Femur (tissue), 1 donor: Measurements from ENCODE around the gene RIC8A.
"Not testable (repeated sequence)": the region's sequence is repeated elsewhere in the genome, so short reads cannot be mapped to it uniquely, and the experiment has no call there.

ENCODE experiments used
- DNase-seq: peaks from one replicate; pipeline ENCODE4 v3.0.0-alpha.2; 2017

Gene RIC8A

DNA sequence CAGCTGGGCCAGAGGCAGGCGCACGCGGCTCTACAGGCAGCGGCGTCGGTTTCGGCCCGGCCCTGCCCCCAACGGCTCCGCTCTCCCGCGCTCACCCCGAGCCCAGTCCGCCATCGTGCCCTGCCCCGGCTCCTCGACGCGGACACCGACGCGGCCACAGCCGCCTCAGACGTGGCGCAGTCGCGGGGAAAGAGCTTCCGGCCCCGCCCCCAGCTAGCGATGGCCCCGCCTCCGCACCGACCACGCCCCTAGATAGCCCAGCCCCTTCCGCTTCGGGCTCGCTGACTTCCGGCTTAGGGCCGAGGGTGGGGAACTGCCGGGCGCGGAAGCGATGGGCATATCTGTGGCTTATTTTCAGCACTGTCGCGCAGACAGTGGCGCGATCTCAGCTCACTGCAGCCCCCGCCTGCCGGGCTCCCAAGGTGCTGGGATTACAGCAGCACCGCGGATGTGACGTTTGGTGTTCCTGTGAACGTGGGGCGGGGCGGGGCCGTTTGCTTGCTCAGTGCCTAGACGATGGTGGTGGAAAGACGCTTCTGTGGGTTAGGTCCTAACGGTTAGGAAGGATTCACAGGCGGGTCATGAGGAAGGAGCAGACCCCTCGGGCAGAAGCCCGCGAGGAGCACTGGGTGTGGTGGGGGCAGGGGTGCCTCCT lies at the start of gene RIC8A, which contains the start of gene BET1L:
RIC8A (plus strand) TSS at position 501 of the 655 bp plus-strand sequence. CDS start 1,147 bp downstream, outside the sequence.
BET1L (minus strand) TSS at position 192 of the 655 bp plus-strand sequence; CDS start at position 114, 78 bp downstream.
- DNase-seq, result peak; percentile 98

DNA sequence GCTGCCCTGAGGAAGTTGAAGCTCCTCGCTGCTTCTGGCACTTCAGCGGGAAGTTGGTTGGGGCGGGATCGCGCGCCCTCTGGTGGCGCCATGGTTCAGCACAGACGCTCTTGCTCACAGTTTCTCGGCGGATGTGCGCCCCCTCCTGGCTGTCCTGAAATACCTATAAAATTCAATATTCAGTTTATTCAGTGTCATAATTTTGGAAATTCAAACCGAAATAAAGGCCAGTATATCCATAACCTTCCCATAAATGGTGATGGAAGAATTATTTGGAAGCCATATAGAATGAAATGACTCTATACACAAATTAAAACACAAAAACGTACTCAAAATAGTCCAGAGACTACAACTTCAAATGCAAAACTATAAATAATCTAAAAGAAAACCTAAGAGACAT lies 27.3 kb upstream of the RIC8A start:
- not testable (repeated sequence) for DNase-seq

DNA sequence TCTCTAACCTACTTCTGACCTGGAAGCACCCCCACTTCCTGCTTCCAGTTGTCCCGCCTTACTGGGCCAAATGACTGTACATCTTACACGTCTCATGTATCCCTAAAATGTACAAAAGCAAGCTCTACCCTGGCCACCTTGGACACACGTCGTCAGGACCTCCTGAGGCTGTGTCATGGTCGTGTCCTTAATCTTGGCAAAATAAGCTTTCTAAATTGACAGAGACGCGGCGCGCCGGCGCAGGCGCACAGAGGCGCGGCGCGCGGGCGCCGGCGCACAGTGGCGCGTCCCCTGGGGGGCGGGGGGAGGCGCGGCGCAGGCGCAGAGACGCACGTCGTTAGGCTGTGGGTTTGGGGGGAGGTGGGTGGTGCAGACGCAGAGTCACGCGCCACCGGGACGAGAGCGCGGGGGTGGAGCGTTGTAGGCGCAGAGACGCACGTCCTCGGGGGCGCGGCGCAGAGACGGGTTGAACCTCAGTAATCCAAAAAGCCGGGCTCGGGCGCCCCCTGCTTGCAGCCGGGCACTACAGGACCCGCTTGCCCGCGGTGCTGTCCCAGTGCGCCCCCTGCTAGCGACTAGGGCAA lies 18.2 kb upstream of the RIC8A start:
- peak; percentile 15 for DNase-seq

DNA sequence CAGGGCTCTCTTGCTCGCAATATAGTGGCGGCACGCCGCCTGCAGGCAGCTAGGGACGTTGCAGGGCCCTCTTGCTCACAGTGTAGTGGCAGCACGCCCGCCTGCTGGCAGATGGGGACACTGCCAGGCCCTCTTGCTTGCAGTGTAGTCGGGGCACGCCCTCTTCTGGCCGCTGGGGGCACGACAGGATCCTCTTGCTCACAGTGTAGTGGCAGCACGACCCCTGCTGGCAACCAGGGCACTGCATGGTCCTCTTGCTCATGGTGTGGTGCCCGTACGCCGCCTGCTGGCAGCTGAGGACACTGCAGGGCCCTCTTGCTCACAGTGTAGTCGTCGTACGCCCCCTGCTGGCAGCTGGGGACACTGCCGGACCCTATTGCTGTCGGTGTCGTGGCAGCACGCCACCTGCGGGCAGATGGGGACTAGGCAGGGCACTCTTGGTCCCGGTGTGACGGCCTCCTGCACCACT lies 17.6 kb upstream of the RIC8A start:
- not testable (repeated sequence) for DNase-seq

DNA sequence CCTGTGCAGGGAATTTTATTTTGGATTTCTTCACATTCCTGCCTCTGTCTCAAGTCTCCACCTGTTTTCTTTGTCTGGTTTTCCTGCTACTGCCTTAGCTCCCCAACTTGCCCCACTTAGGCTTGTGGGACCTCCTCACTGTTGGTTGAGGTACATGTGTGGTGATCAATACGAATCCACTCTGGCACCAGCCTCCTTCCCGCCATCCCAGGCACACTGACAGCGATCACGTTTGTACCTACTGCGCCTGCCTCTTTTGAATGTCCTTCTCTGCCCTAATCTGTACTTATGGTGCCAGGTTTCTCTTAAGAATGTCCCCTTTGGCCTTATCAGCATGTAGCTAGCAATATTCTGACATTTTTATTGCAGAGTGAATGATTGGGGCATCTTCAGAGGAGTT lies 17.0 kb upstream of the RIC8A start:
- DNase-seq, result not testable (repeated sequence)

DNA sequence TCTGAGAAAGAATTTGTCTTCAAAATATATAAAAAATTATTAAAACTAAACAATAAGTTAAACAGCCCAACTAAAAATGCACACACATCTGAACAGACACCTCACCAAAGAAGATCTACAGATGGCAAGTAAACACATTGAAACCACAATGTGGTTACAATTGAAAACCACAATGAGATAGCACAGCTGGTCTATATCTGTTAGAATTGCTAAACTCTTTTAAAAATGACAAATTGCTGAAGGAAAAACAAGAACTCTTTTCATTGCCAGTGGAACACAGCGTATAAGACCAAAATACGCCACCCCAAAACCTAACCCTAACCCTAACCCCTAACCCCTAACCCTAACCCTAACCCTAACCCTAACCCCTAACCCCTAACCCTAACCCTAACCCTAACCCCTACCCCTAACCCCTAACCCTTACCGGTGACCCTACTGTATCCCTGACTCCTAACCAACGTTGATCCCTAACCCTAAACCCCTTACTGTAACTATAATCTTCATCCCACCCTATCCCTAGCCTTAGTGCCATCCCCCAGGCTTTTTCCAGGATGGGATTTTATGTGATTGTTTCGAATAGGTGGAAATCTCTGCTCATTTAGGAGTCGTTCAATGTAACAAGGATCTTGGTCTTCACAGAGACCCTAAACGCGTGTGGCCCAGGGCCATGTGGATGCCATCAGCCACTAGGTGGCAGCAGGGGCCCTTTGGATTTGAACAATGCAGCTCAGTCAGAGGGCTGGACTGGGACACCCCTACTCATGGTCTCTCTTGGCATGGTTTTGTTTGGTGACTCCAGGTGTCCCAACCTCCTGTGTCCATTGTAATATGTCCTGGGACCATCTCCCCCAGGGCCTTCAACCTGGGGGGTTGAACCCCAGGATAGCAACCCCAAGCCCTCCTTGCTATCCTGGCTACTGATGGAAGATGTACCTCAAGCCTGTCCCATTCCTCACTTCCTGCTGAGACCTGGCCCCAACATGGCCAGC lies 15.7 kb upstream of the RIC8A start:
- DNase-seq, result peak; percentile 11

DNA sequence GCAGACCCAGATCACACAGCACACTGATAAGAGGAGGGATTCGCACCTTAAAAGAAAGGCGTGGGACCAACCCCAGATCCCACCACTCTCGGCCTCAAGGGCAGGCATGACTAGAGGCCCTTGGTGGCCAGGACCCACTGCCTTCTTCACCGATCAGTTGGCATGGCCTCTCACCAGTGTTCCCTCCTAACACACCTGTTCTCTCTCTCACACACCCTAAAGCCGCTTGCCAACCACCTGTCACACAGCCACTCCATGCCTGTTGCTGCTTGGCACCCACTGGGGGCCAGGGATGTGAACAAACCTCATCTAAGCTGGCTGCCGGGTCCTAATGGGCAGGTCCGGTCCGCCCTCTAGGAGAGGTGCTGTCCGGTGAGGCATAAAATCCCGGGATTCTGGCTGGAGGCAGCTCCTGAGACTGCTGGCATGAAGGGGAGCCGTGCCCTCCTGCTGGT lies 14.8 kb upstream of the RIC8A start, which contains the start of gene SCGB1C1:
SCGB1C1 (plus strand) TSS at position 405 of the 455 bp plus-strand sequence; CDS start at position 427, 22 bp downstream.
- DNase-seq, result peak; percentile 6

DNA sequence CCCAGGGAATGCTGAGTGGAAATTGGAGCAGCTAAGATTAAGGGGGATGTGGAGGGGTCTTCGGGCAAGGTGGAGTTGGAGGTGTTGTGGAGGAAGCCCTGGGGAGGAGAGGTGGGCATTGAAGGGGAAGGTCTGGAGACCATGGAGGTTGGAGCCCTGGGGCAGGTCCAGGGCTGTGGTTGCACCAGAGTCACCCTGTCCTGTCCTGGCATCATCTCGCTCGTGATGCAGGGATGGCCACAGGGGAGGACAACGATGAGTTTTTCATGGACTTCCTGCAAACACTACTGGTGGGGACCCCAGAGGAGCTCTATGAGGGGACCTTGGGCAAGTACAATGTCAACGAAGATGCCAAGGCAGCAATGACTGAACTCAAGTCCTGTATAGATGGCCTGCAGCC lies 14.0 kb upstream of the RIC8A start:
- DNase-seq, result peak; percentile 21

DNA sequence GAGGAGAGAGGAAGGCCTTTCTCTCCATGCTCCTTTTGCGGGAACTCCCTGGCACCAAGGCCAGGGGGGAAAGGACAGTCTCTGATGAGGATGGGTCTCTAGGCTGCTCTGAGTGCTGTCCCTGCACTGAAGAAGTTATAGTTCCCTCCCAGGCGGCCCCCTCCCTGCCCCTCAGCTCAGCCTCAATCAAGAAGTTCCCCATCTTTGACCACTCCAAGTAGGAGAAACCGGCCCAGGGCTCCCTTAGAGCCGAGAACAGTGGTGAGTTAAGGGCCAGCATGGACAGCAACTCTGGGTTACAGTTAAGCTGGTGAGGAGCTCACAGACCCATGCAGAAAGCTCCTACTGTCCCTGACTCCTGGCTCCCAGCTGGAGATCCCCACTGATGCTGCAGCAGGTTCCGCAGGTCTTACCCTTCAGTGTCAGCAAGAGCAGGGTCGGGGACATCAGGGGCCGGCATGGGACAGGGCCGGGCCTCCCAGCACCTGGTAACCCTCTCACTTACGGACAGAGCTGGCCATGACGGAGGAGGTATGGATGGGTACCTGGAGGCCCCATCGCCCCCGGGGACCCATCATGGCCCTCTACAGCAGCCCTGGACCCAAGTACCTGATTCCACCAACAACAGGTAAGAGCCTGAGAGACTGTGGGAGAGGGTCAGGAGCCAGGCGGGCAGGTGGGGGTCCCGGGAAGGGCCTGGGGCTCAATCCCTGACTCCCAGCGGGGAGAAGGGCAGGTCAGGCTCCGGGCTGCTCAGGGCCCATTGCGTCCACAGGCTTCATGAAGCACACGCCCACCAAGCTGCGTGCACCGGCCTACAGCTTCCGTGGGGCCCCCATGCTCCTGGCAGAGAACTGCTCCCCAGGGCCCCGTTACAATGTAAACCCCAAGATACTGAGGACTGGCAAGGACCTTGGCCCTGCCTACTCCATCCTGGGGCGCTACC lies 10.4 kb upstream of the RIC8A start:
- peak; percentile 21 for DNase-seq

DNA sequence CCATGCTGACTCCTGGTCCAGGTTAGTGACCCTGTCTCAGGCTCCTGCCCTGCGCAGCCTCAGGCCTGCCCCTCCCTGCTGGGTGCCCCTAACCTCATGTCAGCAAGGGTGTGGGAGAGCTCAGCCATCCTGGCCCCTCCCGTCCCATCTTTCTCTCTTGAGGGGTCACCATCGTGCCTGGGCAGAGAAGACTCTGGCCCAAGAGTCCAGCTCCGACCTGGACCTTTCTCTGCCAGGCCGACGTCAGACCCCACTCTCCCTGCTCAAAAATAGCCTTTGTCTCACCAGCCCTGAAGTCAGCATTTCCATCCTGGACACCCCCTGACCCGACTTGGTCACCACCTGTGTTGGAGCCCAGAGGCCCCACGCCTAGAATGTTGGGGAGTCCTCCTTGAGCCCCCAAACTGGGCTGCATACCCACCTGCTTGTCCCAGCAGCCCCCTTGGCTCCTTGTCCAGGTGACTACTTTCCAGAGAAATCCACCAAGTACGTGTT lies 9.7 kb upstream of the RIC8A start:
- DNase-seq, result peak; percentile 16

DNA sequence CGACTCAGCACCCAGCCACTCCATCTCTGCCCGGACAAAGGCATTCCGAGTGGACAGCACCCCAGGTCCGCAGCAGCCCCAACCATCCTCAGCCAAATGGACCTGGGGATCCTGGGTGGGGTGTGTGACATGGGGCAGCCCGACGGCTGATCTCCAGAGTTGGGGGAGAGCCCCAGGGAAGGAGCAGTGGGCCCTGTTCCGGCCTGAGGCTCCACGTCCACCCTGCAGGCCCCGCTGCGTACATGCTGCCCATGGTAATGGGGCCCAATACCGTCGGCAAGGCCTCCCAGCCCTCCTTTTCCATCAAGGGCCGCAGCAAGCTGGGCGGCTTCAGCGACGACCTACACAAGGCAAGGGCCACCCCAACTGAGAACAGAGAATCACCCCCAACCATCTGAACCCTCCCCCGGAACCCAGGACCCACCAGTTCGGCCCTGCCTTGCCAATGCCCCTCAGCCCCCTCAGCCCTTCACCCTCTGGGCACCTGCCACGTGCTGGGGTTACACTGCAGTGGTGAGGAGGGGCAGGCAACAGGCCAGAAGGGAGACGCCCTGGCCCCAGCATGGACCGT lies 9.2 kb upstream of the RIC8A start:
- DNase-seq, result peak; percentile 18

DNA sequence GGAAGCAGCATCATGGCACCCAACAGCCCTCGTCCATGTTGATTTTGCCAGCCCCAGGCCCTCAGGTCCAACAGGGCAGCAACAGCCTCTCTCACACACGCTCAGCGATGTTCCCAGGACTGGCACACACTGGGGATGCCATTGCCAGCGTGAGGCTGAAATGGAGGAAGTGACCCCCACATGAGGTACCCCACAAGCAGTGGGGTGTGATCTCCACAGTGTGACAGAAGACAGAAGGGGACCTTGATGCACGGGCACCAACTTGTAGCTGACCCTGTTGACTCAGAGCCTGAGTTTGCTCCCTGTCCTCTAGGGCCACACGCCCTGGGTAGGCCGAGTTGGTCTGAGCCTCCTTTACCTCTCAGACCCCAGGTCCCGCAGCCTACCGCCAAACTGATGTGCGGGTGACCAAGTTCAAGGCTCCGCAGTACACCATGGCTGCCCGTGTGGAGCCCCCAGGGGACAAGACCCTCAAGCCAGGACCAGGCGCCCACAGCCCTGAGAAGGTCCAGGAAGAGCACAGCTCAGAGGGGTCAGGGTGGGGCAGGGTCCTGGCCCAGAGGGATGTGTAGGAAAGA lies 8.4 kb upstream of the RIC8A start:
- peak; percentile 19 for DNase-seq

DNA sequence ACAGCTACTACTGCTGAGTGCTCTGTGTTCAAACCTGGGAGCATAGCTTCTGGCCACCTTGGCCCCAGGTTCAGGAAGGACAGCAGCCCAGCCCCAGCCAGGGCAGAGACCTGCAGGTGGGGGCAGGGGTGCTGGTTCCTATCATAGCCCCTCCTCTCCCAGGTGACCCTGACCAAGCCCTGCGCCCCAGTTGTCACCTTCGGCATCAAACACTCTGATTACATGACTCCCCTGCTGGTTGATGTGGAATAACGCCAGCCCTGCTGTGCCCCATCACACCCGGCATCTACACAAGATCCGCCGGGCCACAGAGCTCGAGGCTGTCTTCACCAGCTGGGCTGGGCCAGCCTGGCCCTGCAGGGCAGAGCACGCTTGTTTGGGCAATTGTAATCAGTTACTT lies 7.7 kb upstream of the RIC8A start:
- DNase-seq, result peak; percentile 19

DNA sequence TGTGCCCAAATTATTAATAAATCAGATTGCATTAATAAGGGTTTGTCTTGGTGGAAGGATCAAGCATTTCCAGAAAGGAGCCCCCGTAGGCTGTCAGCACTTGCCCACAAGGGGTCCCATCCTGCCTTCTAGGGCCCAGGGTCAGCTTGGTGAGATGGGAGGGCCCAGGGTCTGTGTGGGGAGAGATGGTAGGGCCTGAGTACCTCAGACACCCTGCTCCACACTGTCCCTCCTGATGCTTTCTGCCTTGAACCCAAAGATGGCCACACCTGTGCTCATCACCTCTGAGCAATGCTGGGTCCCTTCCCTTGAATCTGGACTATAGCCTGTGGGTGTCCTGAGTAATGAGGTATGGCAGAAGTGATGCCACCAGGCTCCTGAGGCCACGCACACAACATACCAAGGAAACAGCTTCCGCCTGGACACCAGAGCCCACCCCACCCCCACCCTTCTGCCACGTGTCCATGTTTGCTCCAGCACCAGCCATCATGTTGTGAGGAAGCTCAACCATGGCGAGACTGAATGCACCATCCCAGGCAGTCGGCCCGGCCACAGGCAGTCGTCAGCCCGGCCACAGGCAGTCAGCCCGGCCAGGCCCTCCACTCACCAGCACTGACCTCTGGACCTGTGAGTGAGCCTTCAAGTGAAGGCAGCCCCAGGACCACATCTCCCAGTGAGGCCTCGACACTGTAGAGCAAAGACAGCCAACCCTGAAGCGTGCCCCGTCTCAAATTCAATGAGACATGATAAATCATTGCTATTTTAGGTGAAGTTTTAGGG lies 7.1 kb upstream of the RIC8A start:
- peak; percentile 14 for DNase-seq

DNA sequence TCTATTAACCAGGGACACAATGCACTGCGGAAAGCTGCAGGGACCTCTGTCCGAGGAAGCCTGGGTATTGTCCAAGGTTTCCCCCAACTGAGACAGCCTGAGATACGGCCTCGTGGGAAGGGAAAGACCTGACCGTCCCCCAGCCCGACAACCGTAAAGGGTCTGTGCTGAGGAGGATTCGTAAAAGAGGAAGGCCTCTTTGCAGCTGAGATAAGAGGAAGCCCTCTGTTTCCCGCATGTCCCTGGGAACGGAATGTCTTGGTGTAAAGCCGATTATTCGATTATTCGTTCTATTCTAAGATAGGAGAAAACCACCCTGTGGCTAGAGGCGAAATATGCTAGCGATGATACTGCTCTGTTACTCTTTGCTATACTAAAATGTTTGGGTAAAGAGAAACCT lies 5.5 kb upstream of the RIC8A start:
- DNase-seq, result no peak

DNA sequence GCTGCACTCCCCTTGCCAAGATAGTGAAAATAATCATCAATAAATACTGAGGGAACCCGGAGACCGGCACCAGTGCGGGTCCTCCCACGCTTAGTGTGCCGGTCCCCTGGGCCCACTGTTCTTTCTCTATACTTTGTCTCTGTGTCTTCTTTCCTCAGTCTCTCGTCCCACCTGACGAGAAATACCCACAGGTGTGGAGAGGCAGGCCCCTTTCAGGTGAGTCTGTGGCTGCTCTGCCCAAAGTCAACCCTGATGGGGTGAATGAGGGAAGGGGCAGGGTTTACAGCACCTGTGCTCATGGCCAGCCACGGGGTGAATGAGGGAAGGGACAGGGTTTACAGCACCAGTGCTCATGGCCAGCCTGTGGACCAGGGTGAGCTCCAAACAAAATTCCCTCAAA lies 5.0 kb upstream of the RIC8A start:
- DNase-seq, result peak; percentile 7

DNA sequence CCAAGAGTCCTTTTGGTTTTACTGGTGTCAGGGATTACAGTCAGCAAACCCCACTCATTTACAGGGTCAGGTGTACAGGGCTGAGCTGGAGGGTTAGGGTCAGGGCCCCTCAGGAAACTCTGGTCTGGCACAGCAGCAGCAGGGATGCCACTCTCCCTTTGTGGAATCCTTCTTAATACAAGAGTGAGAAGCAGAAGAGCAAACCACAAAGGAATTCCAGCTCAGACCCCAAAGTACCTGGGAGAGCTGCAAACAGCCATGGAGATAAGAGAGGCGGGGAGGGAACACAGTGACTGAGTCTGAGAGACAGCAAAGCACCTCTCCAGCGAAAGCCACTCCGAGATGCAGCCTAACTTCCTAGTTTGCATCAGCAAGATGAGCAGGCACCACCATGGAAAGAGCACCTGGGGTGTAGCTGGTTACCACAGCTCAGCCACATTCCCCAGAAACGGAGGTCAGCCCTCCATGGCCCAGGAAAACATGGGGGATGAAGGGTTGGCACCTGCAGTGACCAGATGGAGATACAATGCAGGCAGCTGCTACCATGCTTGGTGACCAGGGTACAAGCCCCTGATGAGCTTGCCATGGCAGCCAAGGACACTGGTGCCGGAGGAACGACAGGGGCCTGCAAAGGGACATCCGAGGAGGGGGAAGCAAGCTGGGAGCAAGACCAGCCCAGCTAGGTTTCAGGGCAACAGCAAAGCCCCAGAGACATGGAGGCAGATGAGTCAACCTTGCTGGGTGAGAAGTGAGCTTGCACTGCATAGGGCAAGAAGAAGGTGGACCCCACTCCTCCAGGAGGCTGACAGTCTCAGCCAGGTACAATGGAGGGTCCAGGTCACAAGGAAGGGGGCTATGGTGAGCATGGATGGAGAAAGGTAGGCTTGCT lies 4.2 kb upstream of the RIC8A start:
- peak; percentile 14 for DNase-seq

DNA sequence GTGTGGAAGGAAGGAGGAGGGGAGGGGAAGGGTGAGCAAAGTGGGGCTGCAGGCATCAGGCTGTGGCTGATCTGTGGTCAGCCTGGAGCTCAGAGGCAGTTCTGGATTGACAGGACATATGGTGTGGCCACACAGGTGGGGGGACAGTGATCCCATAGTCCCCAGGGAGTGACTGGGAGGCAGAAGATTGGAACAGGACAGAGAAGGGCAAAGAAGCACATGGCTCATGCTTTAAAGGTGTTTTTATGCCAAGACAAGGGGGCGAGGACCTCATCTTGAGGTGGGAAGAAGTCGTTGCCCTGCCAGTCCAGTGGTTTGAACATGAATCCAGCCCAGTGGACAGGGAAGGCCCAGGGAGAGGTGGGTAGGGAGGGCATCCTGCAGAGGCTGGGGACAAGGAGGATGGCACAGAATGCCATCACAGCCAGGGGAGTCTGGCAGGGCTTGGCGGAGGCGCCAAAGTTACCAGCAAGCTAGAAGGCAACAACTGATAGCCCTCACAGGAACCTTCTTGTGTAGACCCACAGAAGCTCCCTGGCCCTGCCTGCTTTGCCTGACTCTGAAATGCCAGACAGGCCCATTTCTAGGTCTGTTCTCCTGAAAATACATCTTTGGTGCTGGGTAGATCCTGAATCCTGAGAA lies 3.4 kb upstream of the RIC8A start:
- DNase-seq, result peak; percentile 16
